MM.1S (cell line): ENCODE results near the gene ARHGEF1.

ENCODE experiments used
- DNase-seq: peaks from one replicate; pipeline ENCODE4 v3.0.0-alpha.2; 2015
- H2AFZ ChIP-seq: fragments of 300-600 bp; sonication (generic); 2 replicates; pipeline ENCODE4 v1.6.0; 2016; ENCODE audit warnings: antibody characterized with exemption, low read length
- H3F3A ChIP-seq: fragments of 300-600 bp; sonication (generic); 2 replicates; pipeline ENCODE4 v1.6.1; 2016; ENCODE audit warnings: mild to moderate bottlenecking, antibody characterized with exemption, low read length, moderate library complexity, mixed read lengths; ENCODE audit not compliant: insufficient read depth
- H3K27ac ChIP-seq: fragments of 300-600 bp; sonication (generic); 2 replicates; pipeline ENCODE4 v1.5.1; 2016; ENCODE audit warnings: mild to moderate bottlenecking, low read length
- H3K27me3 ChIP-seq: fragments of 300-600 bp; sonication (generic); replicated peaks from 2 replicates; pipeline ENCODE4 v1.6.0; 2016; ENCODE audit warnings: low read length; ENCODE audit not compliant: insufficient read depth
- H3K36me3 ChIP-seq: fragments of 300-600 bp; sonication (generic); replicated peaks from 2 replicates; pipeline ENCODE4 v1.6.1; 2016; ENCODE audit warnings: mild to moderate bottlenecking, low read length, mixed read lengths; ENCODE audit not compliant: insufficient read depth
- H3K4me1 ChIP-seq: fragments of 300-600 bp; sonication (generic); 2 replicates; pipeline ENCODE4 v1.6.1; 2016; ENCODE audit warnings: low read length, mixed read lengths
- H3K4me2 ChIP-seq: fragments of 300-600 bp; sonication (generic); 2 replicates; pipeline ENCODE4 v1.6.0; 2016; ENCODE audit warnings: low read depth, low read length
- H3K4me3 ChIP-seq: fragments of 300-600 bp; sonication (generic); 2 replicates; pipeline ENCODE4 v1.5.1; 2016; ENCODE audit warnings: low read length, mixed read lengths
- H3K79me2 ChIP-seq: fragments of 300-600 bp; sonication (generic); 2 replicates; pipeline ENCODE4 v1.6.1; 2016; ENCODE audit warnings: mixed run types, low read length, mixed read lengths
- H3K9ac ChIP-seq: fragments of 300-600 bp; sonication (generic); 2 replicates; pipeline ENCODE4 v1.6.1; 2016; ENCODE audit warnings: low read length, mixed read lengths
- H3K9me2 ChIP-seq: fragments of 300-600 bp; sonication (generic); replicated peaks from 2 replicates; pipeline ENCODE4 v1.6.1; 2016; ENCODE audit warnings: mild to moderate bottlenecking, low read length, mixed read lengths; ENCODE audit not compliant: insufficient read depth
- H3K9me3 ChIP-seq: fragments of 300-600 bp; sonication (generic); replicated peaks from 2 replicates; pipeline ENCODE4 v1.6.1; 2016; ENCODE audit warnings: mild to moderate bottlenecking, low read length, mixed read lengths; ENCODE audit not compliant: insufficient read depth
- H4K20me1 ChIP-seq: fragments of 300-600 bp; sonication (generic); 2 replicates; pipeline ENCODE4 v1.6.1; 2016; ENCODE audit warnings: mild to moderate bottlenecking, low read length, moderate library complexity, mixed read lengths; ENCODE audit not compliant: insufficient read depth
- CTCF ChIP-seq: fragments of 300-600 bp; sonication (generic); IDR thresholded peaks from 2 replicates; pipeline ENCODE4 v1.5.1; 2016; ENCODE audit warnings: antibody characterized with exemption, low read length, mixed read lengths
- EZH2 ChIP-seq: fragments of 300-600 bp; sonication (generic); optimal IDR thresholded peaks from 2 replicates; pipeline ENCODE3; 2017; ENCODE audit warnings: low read depth, mild to moderate bottlenecking, antibody characterized with exemption, low read length, mixed read lengths
- EZH2phosphoT487 ChIP-seq: fragments of 300-600 bp; sonication (generic); IDR thresholded peaks from 2 replicates; pipeline ENCODE4 v1.6.1; 2018; ENCODE audit warnings: antibody characterized with exemption, low read length

Gene ARHGEF1

GRCh38 chr19:41843371-41843770 is 39.6 kb upstream of the ARHGEF1 start:
- TF ChIP-seq EZH2phosphoT487, result no peak
- TF ChIP-seq CTCF, result no peak
- no peak for TF ChIP-seq EZH2

GRCh38 chr19:41844601-41845000 is 38.4 kb upstream of the ARHGEF1 start, which contains the start of gene LYPD4:
Gene LYPD4 (minus strand): TSS chr19:41844683. CDS start chr19:41839285, 5,398 bp downstream.
- Histone ChIP-seq H3K9me2 (no peaks in the 10 kb centered on the region), H3K79me2 (no peaks in the 10 kb centered on the region)
- no peak for TF ChIP-seq EZH2
- TF ChIP-seq EZH2phosphoT487, result no peak
- no peak for TF ChIP-seq CTCF

More at GRCh38 chr19:41843371-41843770, 39.6 kb upstream of the ARHGEF1 start:
- Histone ChIP-seq H3K9me3 (no peaks in the 10 kb centered on the region), H2AFZ (no peak overlapping the region), H3K9me2 (no peaks in the 10 kb centered on the region), H4K20me1 (no peaks in the 10 kb centered on the region), H3K27ac (no peak overlapping the region), H3K4me3 (no peak overlapping the region), H3K36me3 (no peaks in the 10 kb centered on the region), H3K4me1 (no peaks in the 10 kb centered on the region), H3F3A (no peaks in the 10 kb centered on the region), H3K79me2 (no peaks in the 10 kb centered on the region), H3K9ac (no peak overlapping the region), H3K27me3 (peaks cover 85% of the 10 kb centered on the region), H3K4me2 (no peak overlapping the region)
- no peak for DNase-seq

GRCh38 chr19:41845001-41845050 is 38.2 kb upstream of the ARHGEF1 start, which contains the start of gene DMRTC2:
Gene DMRTC2 (plus strand): TSS chr19:41845042. CDS start chr19:41847429, 2,387 bp downstream.
- H3K4me2 ChIP-seq, result no peak within 1 kb of the TSS
- H3K79me2 ChIP-seq, result no peaks in the 10 kb centered on the region
- H3K4me3 ChIP-seq, result no peak within 1 kb of the TSS
- H3K4me1 ChIP-seq, result no peaks in the 10 kb centered on the region
- no peaks in the 10 kb centered on the region for H4K20me1 ChIP-seq
- peaks cover 79% of the 10 kb centered on the region for H3K27me3 ChIP-seq
- no peak for DNase-seq
- no peak within 1 kb of the TSS for H3K9ac ChIP-seq
- H3K9me3 ChIP-seq, result no peaks in the 10 kb centered on the region
- no peaks in the 10 kb centered on the region for H3K9me2 ChIP-seq
- H3F3A ChIP-seq, result no peaks in the 10 kb centered on the region
- H2AFZ ChIP-seq, result no peak within 1 kb of the TSS
- H3K36me3 ChIP-seq, result no peaks in the 10 kb centered on the region
- H3K27ac ChIP-seq, result no peak within 1 kb of the TSS
- TF ChIP-seq CTCF, result no peak
- no peak for TF ChIP-seq EZH2phosphoT487
- TF ChIP-seq EZH2, result no peak

More at GRCh38 chr19:41844601-41845000, 38.4 kb upstream of the ARHGEF1 start, which contains the start of gene LYPD4:
- no peaks in the 10 kb centered on the region for H3K9me3 ChIP-seq
- peaks cover 81% of the 10 kb centered on the region for H3K27me3 ChIP-seq
- H3K4me2 ChIP-seq, result no peak within 1 kb of the TSS
- no peak within 1 kb of the TSS for H3K27ac ChIP-seq
- H3K36me3 ChIP-seq, result no peaks in the 10 kb centered on the region
- H3F3A ChIP-seq, result no peaks in the 10 kb centered on the region
- no peaks in the 10 kb centered on the region for H3K4me1 ChIP-seq
- no peak for DNase-seq
- H4K20me1 ChIP-seq, result no peaks in the 10 kb centered on the region
- H3K9ac ChIP-seq, result no peak within 1 kb of the TSS
- no peak within 1 kb of the TSS for H3K4me3 ChIP-seq
- H2AFZ ChIP-seq, result no peak within 1 kb of the TSS
